GM10847 (cell line): ENCODE data around the gene ZCCHC24.

Experiments
- POLR2A ChIP-seq: IDR thresholded peaks from 2 replicates; pipeline ENCODE4 v1.6.1; 2011; ENCODE audit not compliant: insufficient read length; ENCODE audit errors: extremely low read depth

Gene ZCCHC24

GRCh38 chr10:79352035-79352877 lies 93.2 kb downstream of the ZCCHC24 start:
- TF ChIP-seq POLR2A, result no peak

- no peak for TF ChIP-seq POLR2A
Measured at GRCh38 chr10:79351332-79351731, 94.1 kb downstream of the ZCCHC24 start.

DNA sequence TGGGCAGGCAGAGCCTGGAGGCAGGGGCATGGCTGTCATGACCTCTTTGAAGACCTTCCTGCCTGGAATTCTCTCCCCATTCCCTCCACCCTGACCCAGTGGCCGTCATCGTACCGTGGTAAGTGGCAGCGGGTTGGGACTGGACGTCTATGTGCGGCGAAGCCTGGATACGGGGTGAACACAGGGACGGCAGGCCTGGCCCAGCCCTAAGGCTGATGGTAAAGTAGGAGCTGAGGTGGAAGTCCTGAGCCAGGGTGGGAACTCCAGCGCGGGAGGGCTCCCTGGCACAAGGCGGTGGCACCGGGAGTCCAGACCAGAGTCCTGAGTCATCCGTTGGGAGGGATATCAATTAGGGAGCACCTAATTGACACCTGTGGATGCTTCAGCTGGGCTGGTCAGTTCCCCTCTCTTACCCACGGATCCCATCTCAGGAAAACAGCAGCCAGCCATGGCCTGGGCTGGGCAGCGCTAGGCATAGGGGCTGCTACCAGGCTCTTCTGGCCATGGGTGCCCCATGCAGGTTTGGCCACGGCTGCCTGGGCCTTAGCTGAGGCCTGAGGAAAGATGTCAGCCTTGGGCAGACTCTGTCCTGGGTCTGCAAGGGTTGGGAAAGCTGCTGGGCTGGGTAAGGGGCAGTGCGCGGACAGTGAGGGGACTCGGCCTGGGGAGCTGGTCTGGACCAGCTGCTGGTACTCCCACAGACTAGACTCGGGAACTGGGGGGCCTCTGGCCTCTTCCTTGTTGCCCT lies 94.8 kb downstream of the ZCCHC24 start:
- TF ChIP-seq POLR2A, result no peak

DNA sequence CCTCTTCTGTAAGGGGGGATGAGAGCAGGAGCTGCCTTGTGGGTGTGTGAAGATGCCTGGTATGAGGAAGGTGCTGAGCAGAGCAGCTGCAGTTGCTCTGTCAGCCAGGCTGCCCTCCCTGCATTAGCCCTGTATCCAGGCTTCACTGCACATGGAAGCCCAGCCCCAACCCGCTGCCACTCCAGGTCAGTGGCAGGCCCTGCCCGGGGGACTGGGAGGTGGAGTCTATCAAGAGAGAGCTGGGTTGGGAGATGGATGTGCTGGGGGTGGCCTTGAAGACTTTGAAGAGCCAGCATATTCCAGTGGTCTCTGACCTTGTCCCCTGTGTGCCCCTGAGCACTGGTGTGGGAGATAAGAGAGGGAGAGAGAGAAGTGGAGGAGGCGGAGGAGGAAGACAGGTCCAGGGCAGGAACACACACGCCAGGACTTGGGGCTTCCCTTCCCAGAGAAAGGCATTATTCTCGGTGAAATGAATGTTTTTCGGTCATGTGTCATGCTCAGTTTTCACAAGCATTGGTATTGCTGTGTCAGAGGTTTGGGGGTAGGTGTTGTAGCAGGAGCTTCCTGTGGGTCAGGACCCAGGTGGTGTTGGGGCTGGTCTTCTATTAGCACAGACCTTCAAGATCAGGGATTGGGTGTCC lies 95.5 kb downstream of the ZCCHC24 start:
- TF ChIP-seq POLR2A, result no peak

DNA sequence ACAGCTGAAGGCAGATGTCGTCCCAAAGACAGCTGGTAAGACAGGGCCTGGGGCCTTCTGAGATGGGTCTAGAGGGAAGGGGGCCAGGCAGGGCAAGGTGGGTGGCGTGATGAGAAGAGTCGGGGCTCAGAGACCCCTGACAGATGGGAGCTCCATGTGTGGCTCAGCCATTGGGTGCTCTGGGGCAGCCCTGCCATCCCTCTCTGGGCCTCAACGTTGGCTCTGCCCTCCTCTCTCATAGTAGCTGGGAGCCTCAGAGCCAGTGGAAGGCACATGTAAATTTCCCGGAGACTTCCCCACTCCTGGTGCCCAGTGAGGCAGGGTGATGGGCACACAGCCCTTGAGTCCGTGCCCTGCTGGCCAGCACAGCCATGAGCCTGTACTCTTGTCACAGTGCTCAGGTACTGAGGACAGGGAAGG lies 96.3 kb downstream of the ZCCHC24 start:
- TF ChIP-seq POLR2A, result no peak

GRCh38 chr10:79348640-79348988 lies 96.8 kb downstream of the ZCCHC24 start:
- TF ChIP-seq POLR2A, result no peak

- peak; percentile 41 for TF ChIP-seq POLR2A
Measured at GRCh38 chr10:79347894-79348639, 97.4 kb downstream of the ZCCHC24 start.

- peak; percentile 93 for TF ChIP-seq POLR2A
Measured at GRCh38 chr10:79347226-79347893, 98.1 kb downstream of the ZCCHC24 start, which contains the start of gene PPIF. Gene PPIF, plus strand, starts transcription at chr10:79347469. Its CDS starts 80 bp downstream, at chr10:79347549.

GRCh38 chr10:79346388-79347225 lies 98.8 kb downstream of the ZCCHC24 start:
- TF ChIP-seq POLR2A, result no peak

- no peak for TF ChIP-seq POLR2A
Measured at GRCh38 chr10:79346012-79346340, 99.4 kb downstream of the ZCCHC24 start.

DNA sequence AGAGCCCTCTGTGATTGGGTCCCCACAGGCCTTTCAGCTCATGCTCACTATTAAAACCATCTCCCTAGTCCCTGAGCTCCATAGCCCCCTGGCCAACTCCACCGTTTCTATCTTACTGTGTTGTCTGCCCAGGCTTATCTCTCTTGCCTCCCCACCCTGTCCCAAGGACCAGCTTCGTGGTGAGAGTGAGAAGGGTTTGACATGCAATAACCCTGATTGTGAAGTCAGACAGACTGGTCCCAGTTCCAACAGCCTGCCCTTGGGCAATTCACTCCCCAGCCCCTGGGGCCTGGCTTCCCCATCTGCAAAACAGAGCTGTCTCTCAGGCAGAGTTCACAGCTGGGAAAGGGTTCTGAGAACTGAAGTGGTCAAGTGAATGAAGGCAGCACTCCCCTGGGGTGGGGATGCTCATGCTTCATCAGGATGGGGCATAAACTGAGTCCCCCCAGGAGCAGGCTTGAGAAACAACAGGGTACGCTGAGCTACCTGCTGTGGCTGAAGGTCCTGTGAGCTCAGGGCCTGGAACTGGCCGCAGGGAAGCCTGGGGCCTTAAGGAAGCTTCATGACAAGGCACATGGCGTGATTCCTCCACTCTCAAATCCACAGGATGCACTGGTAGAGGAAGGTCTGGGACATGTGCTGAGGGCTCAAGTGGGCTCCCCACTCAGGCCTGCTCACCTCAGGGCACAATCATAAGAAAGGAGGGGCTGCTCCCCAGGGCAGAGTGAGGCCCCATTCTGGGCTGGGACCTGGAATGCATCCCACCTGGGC lies 100.0 kb downstream of the ZCCHC24 start:
- no peak for TF ChIP-seq POLR2A

GRCh38 chr10:79344502-79345195 lies 100.8 kb downstream of the ZCCHC24 start:
- TF ChIP-seq POLR2A, result no peak
